NCI-H2081 (cell line): ENCODE measurements around the gene FAM219A.

ENCODE experiments used
- DNase-seq, 2 experiments: peaks; one replicate each; lab custom pipeline; 2025; lab: John Stamatoyannopoulos, UW

The FAM219A gene

GRCh38 chr9:34400686-34401602, 57.4 kb downstream of the FAM219A start:
- DNase-seq: no peak

GRCh38 chr9:34400275-34400674, 58.1 kb downstream of the FAM219A start:
- no peak for DNase-seq

- DNase-seq: no peak
Measured at GRCh38 chr9:34399729-34400128, 58.6 kb downstream of the FAM219A start.

GRCh38 chr9:34398875-34399274, 59.5 kb downstream of the FAM219A start:
- no peak for DNase-seq

- no peak for DNase-seq
Measured at GRCh38 chr9:34396276-34397214, 61.8 kb downstream of the FAM219A start.

- DNase-seq: no peak
Measured at GRCh38 chr9:34392511-34392910, 65.9 kb downstream of the FAM219A start.

GRCh38 chr9:34387239-34387638, 71.1 kb downstream of the FAM219A start:
- DNase-seq: no peak

- no peak for DNase-seq
Measured at GRCh38 chr9:34386656-34387055, 71.7 kb downstream of the FAM219A start.

GRCh38 chr9:34385561-34386230, 72.7 kb downstream of the FAM219A start:
- no peak for DNase-seq

- DNase-seq: no peak
Measured at GRCh38 chr9:34384368-34385165, 73.8 kb downstream of the FAM219A start.

GRCh38 chr9:34383904-34384303, 74.5 kb downstream of the FAM219A start:
- no peak for DNase-seq

GRCh38 chr9:34382879-34383278, 75.5 kb downstream of the FAM219A start:
- DNase-seq: no peak

- DNase-seq: no peak
Measured at GRCh38 chr9:34382054-34382453, 76.3 kb downstream of the FAM219A start.

- no peak for DNase-seq
Measured at GRCh38 chr9:34381323-34381722, 77.0 kb downstream of the FAM219A start.

GRCh38 chr9:34380511-34381315, 77.7 kb downstream of the FAM219A start:
- DNase-seq: peak; percentile 38 to 49

- DNase-seq: no peak
Measured at GRCh38 chr9:34380034-34380510, 78.3 kb downstream of the FAM219A start.

GRCh38 chr9:34379334-34380033, 78.9 kb downstream of the FAM219A start:
- DNase-seq: peak; percentile 68 to 83

GRCh38 chr9:34378376-34379060, 79.9 kb downstream of the FAM219A start:
- no peak for DNase-seq

GRCh38 chr9:34377404-34377746, 81.0 kb downstream of the FAM219A start:
- no peak for DNase-seq
